ENCODE results near the gene ZFYVE9.
"Not testable (repeated sequence)": the region's sequence is repeated elsewhere in the genome, so short reads cannot be mapped to it uniquely, and the experiment has no call there.

Gene ZFYVE9

GRCh38 chr1:52141513-52142219 lies at the start of gene ZFYVE9:
ZFYVE9 (plus strand) TSS chr1:52142089; CDS start chr1:52233207, 91,118 bp downstream.
- DNase-seq, result peak; percentile 39

GRCh38 chr1:52094300-52094699 lies 47.6 kb upstream of the ZFYVE9 start:
- DNase-seq, result not testable (repeated sequence)

- DNase-seq, result peak; percentile 41
These were observed 45.7 kb upstream of the ZFYVE9 start for GRCh38 chr1:52096216-52096615.

- DNase-seq, result no peak
These were observed 43.6 kb upstream of the ZFYVE9 start for GRCh38 chr1:52098139-52098871.

GRCh38 chr1:52102336-52103013 lies 39.4 kb upstream of the ZFYVE9 start:
- DNase-seq, result peak; percentile 64

- peak; percentile 46 for DNase-seq
These were observed 30.4 kb upstream of the ZFYVE9 start for GRCh38 chr1:52111492-52111891.

- no peak for DNase-seq
These were observed 29.4 kb upstream of the ZFYVE9 start for GRCh38 chr1:52112489-52112888.

GRCh38 chr1:52119301-52120079 lies 22.4 kb upstream of the ZFYVE9 start:
- DNase-seq, result no peak

- DNase-seq, result no peak
These were observed 19.5 kb upstream of the ZFYVE9 start for GRCh38 chr1:52122384-52122783.

GRCh38 chr1:52123622-52124021 lies 18.3 kb upstream of the ZFYVE9 start:
- DNase-seq, result no peak

GRCh38 chr1:52125736-52126359 lies 16.0 kb upstream of the ZFYVE9 start:
- DNase-seq, result peak; percentile 28

GRCh38 chr1:52127181-52128180 lies 14.4 kb upstream of the ZFYVE9 start:
- peak; percentile 31 for DNase-seq

GRCh38 chr1:52139817-52140540 lies 1.9 kb upstream of the ZFYVE9 start:
- peak; percentile 85 for DNase-seq

- peak; percentile 51 for DNase-seq
These were observed 1.0 kb upstream of the ZFYVE9 start for GRCh38 chr1:52140633-52141512.

- DNase-seq, result no peak
These were observed 613 bp downstream of the ZFYVE9 start for GRCh38 chr1:52142220-52143183.

- no peak for DNase-seq
These were observed 3.2 kb downstream of the ZFYVE9 start for GRCh38 chr1:52145137-52145536.

- not testable (repeated sequence) for DNase-seq
These were observed 8.6 kb downstream of the ZFYVE9 start for GRCh38 chr1:52150445-52150844.

GRCh38 chr1:52150946-52151345 lies 9.1 kb downstream of the ZFYVE9 start:
- no peak for DNase-seq
